Measurements from ENCODE around the gene SRPX2.
"Not testable (repeated sequence)": the region's sequence is repeated elsewhere in the genome, so short reads cannot be mapped to it uniquely, and the experiment has no call there.

The SRPX2 gene

GRCh38 chrX:100704581-100705203 lies 60.7 kb downstream of the SRPX2 start:
- no peak for DNase-seq

GRCh38 chrX:100710816-100711215 lies 66.8 kb downstream of the SRPX2 start:
- DNase-seq = no peak

- no peak for DNase-seq
Observed at GRCh38 chrX:100717363-100717762, 73.4 kb downstream of the SRPX2 start.

- no peak for DNase-seq
Observed at GRCh38 chrX:100719139-100719538, 75.1 kb downstream of the SRPX2 start.

- DNase-seq = no peak
Observed at GRCh38 chrX:100720301-100720700, 76.3 kb downstream of the SRPX2 start.

- DNase-seq = no peak
Observed at GRCh38 chrX:100721328-100721727, 77.3 kb downstream of the SRPX2 start.

- not testable (repeated sequence) for DNase-seq
Observed at GRCh38 chrX:100724006-100724405, 80.0 kb downstream of the SRPX2 start.

All from NCI-H2107 (cell line).